ENCODE data around the gene TAGAP. TPM values are rescaled to one million over a fixed set of nuclear protein-coding genes. Genes with fewer than 3 reads are reported as not detected.

Gene TAGAP
- total and polyA plus RNA-seq, 10 of the 15 experiments (the other 5 are each of a cell fraction or from before 2014, with no cell fraction given), result 5.3 to 27.4 (median 18.9) TPM

DNA sequence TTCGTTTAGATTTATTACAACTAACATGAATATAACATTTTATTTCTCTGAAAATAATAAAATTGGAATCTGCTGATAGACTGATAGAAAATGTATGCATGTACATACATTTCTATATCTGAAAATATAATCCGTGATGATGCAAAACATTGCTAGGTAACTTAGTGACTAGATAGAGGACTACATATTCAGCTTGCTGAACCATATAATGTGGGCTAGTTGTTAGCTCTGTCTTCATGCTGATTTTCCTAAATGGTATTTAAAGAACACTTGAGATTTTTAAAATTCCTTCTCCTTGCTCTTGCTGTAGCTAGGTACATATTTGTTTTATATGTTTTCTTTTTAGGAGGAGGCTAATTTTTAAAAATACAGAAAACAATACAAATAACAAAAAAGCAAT, 38.4 kb upstream of the TAGAP start:
- no TSS peak for BruUV-seq (replicated peaks)
- H3K4me1 ChIP-seq (ENCODE audit: control insufficient read depth, insufficient read depth, low read length), result peaks cover 4% of the 10 kb centered on the region; the same call in 1 of the 2 replicates
- H3K27me3 ChIP-seq (replicated peaks in 1 of 2; ENCODE audit: control insufficient read depth in 2 of 2, insufficient read depth in 2 of 2, low read length in 1 of 2), result no peaks in the 10 kb centered on the region
- in situ Hi-C loops (cut with MboI), result no loop called here
- no peak overlapping the region for H2AFZ ChIP-seq (ENCODE audit: control insufficient read depth, low read depth, low read length)
- H3K36me3 ChIP-seq (ENCODE audit: control insufficient read depth in 2 of 2, insufficient read depth in 2 of 2, low read length in 1 of 2), result no peaks in the 10 kb centered on the region; a peak in 1 of 4 replicates
- FAIRE-seq, result no peak
- ChIA-PET RAD21 (ENCODE audit: unreplicated experiment) (interaction anchor here (0.6 to 4.9 kb wide), 4 partner anchors 11 to 754 kb away, joined by 3 to 35 read pairs (median 3); no protein-coding TSS in a partner anchor), SMC1A (ENCODE audit: uncharacterized antibody, unreplicated experiment) (interaction anchor here (0.9 to 7.9 kb wide), 8 partner anchors 9 to 45 kb away, joined by 3 to 86 read pairs (median 4); partner anchors contain the start of gene TAGAP), CTCF (interaction anchor here (0.6 to 2.2 kb wide), 7 partner anchors 10 to 74 kb away, joined by 3 to 7 read pairs (median 5); partner anchors contain the start of gene TAGAP), POLR2A (interaction anchor here (0.7 to 1.8 kb wide), 3 partner anchors 8 to 33 kb away, joined by 3 to 8 read pairs (median 3); no protein-coding TSS in a partner anchor)
- no peak overlapping the region for H3K4me2 ChIP-seq (ENCODE audit: control insufficient read depth, insufficient read depth)
- TF ChIP-seq TBL1XR1 (IDR thresholded peaks at IDR 0.05; ENCODE audit: low read depth, low read length) (no peak), EZH2 (IDR thresholded peaks at IDR 0.05; ENCODE audit: borderline replicate concordance, control insufficient read depth, low read depth, low read length) (no peak), RELA (IDR thresholded peaks at IDR 0.05; ENCODE audit: borderline replicate concordance, partially characterized antibody) (no peak), CHD4 (IDR thresholded peaks at IDR 0.05) (no peak)
- TF ChIP-seq, protein P1, sequence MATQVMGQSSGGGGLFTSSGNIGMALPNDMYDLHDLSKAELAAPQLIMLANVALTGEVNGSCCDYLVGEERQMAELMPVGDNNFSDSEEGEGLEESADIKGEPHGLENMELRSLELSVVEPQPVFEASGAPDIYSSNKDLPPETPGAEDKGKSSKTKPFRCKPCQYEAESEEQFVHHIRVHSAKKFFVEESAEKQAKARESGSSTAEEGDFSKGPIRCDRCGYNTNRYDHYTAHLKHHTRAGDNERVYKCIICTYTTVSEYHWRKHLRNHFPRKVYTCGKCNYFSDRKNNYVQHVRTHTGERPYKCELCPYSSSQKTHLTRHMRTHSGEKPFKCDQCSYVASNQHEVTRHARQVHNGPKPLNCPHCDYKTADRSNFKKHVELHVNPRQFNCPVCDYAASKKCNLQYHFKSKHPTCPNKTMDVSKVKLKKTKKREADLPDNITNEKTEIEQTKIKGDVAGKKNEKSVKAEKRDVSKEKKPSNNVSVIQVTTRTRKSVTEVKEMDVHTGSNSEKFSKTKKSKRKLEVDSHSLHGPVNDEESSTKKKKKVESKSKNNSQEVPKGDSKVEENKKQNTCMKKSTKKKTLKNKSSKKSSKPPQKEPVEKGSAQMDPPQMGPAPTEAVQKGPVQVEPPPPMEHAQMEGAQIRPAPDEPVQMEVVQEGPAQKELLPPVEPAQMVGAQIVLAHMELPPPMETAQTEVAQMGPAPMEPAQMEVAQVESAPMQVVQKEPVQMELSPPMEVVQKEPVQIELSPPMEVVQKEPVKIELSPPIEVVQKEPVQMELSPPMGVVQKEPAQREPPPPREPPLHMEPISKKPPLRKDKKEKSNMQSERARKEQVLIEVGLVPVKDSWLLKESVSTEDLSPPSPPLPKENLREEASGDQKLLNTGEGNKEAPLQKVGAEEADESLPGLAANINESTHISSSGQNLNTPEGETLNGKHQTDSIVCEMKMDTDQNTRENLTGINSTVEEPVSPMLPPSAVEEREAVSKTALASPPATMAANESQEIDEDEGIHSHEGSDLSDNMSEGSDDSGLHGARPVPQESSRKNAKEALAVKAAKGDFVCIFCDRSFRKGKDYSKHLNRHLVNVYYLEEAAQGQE (IDR thresholded peaks at IDR 0.05; ENCODE audit: low read depth, low read length), result no peak
- TF ChIP-seq, protein P2, sequence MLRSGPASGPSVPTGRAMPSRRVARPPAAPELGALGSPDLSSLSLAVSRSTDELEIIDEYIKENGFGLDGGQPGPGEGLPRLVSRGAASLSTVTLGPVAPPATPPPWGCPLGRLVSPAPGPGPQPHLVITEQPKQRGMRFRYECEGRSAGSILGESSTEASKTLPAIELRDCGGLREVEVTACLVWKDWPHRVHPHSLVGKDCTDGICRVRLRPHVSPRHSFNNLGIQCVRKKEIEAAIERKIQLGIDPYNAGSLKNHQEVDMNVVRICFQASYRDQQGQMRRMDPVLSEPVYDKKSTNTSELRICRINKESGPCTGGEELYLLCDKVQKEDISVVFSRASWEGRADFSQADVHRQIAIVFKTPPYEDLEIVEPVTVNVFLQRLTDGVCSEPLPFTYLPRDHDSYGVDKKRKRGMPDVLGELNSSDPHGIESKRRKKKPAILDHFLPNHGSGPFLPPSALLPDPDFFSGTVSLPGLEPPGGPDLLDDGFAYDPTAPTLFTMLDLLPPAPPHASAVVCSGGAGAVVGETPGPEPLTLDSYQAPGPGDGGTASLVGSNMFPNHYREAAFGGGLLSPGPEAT (IDR thresholded peaks at IDR 0.05; ENCODE audit: low read depth), result no peak
- TF ChIP-seq, protein P3, sequence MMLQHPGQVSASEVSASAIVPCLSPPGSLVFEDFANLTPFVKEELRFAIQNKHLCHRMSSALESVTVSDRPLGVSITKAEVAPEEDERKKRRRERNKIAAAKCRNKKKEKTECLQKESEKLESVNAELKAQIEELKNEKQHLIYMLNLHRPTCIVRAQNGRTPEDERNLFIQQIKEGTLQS (IDR thresholded peaks at IDR 0.05; ENCODE audit: borderline replicate concordance, extremely low read depth, low read depth, low read length), result no peak
- H3K4me3 ChIP-seq, result no peak overlapping the region
- WGBS (ENCODE audit: insufficient coverage, insufficient replicate concordance, low lambda C conversion rate, missing lambda C conversion rate), result 48% methylated on average over 2 of the region's 2 CpGs
- no peaks in the 10 kb centered on the region for H4K20me1 ChIP-seq (ENCODE audit: control insufficient read depth, insufficient read depth)
- no peaks in the 10 kb centered on the region for H3K79me2 ChIP-seq (ENCODE audit: control insufficient read depth, insufficient read depth, low read length)
- H3K9me3 ChIP-seq (replicated peaks; ENCODE audit: control insufficient read depth, insufficient read depth, low read length), result no peaks in the 10 kb centered on the region; the same call in 2 of the 3 replicates
- intact Hi-C loops (cut with micrococcal nuclease; ENCODE audit: unreplicated experiment), result no loop called here
- ATAC-seq, result no peak
- H3K27ac ChIP-seq (ENCODE audit: control insufficient read depth, insufficient read depth), result no peak overlapping the region
- DNase-seq (ENCODE audit: low read depth, low spot score), result no peak
- H3K9ac ChIP-seq (ENCODE audit: control insufficient read depth, insufficient read depth, low read length), result no peak overlapping the region
